Naive thymus-derived CD4-positive, alpha-beta T cell (primary cell): ENCODE data around the gene LRATD1. TPM values are rescaled to one million over a fixed set of nuclear protein-coding genes. Genes with fewer than 3 reads are reported as not detected.

Source experiments
- ATAC-seq: fragments of 150-1000 bp; cut with Tn5 transposase; 2 replicates; pipeline ENCODE4 v1.10.0; 2021; ENCODE audit warnings: mild to moderate bottlenecking, moderate library complexity
- CTCF ChIA-PET: fragments of 350-600 bp; sonication (Branson Sonifier 250); formaldehyde crosslinking; loops from one replicate; lab custom pipeline; 2021; ENCODE audit warnings: antibody characterized with exemption; lab: Charles Lee
- POLR2A ChIA-PET: fragments of 350-600 bp; sonication (Branson Sonifier 250); formaldehyde crosslinking; loops from one replicate; lab custom pipeline; 2021; ENCODE audit warnings: antibody characterized with exemption, inconsistent platforms; lab: Charles Lee
- DNase-seq, 9 donors: peaks; one replicate each; pipeline versions ENCODE4 v3.0.0 to v3.0.0-alpha.2; 2020 to 2022; ENCODE audit warnings: mixed read lengths in 1 of 9
- H3K27ac ChIP-seq: one replicate; pipeline ENCODE4 v1.7.0; 2013; ENCODE audit warnings: mild to moderate bottlenecking, low read depth, low read length, moderate library complexity
- H3K27me3 ChIP-seq, 2 donors: one replicate each; pipeline ENCODE4 v1.7.0; 2013; ENCODE audit warnings: low read length in 2 of 2, mild to moderate bottlenecking in 2 of 2, moderate library complexity in 2 of 2; ENCODE audit not compliant: control insufficient read depth in 2 of 2, insufficient read depth in 2 of 2
- H3K36me3 ChIP-seq, 3 experiments: 1 replicate in 2 of 3; 2 replicates in 1 of 3; pipeline ENCODE4 v1.7.0; 2013; ENCODE audit warnings: low read length in 3 of 3, mild to moderate bottlenecking in 3 of 3, moderate library complexity in 1 of 3; ENCODE audit not compliant: insufficient read depth in 3 of 3, control insufficient read depth in 2 of 3
- H3K4me1 ChIP-seq, 2 donors: one replicate each; pipeline ENCODE4 v1.7.0; 2013; ENCODE audit warnings: low read length in 2 of 2, mild to moderate bottlenecking in 2 of 2, moderate library complexity in 1 of 2; ENCODE audit not compliant: control insufficient read depth in 2 of 2, insufficient read depth in 2 of 2
- H3K4me3 ChIP-seq: 2 replicates; pipeline ENCODE4 v1.7.0; 2013; ENCODE audit warnings: mild to moderate bottlenecking, low read length
- H3K9me3 ChIP-seq, 3 experiments: 1 replicate in 2 of 3; 2 replicates in 1 of 3; pipeline ENCODE4 v1.7.0; 2013; ENCODE audit warnings: low read length in 3 of 3; ENCODE audit not compliant: control insufficient read depth in 2 of 3
- H3K27ac Mint-ChIP-seq, 9 donors: one replicate each; pipeline ENCODE4 v1.8.0; 2020 to 2022; ENCODE audit warnings: mixed read lengths in 9 of 9, mild to moderate bottlenecking in 8 of 9, moderate library complexity in 5 of 9, inconsistent platforms in 2 of 9
- H3K27me3 Mint-ChIP-seq, 5 donors: one replicate each; pipeline ENCODE4 v1.8.0; 2021 to 2022; ENCODE audit warnings: mixed read lengths in 5 of 5, mild to moderate bottlenecking in 1 of 5
- H3K36me3 Mint-ChIP-seq, 5 donors: one replicate each; pipeline ENCODE4 v1.8.0; 2020 to 2022; ENCODE audit warnings: mixed read lengths in 5 of 5, mild to moderate bottlenecking in 3 of 5, inconsistent platforms in 1 of 5
- H3K4me1 Mint-ChIP-seq, 7 donors: one replicate each; pipeline ENCODE4 v1.8.0; 2020 to 2022; ENCODE audit warnings: mixed read lengths in 7 of 7, mild to moderate bottlenecking in 3 of 7, inconsistent platforms in 1 of 7
- H3K4me3 Mint-ChIP-seq, 10 donors: one replicate each; pipeline ENCODE4 v1.8.0; 2020 to 2022; ENCODE audit warnings: mild to moderate bottlenecking in 10 of 10, mixed read lengths in 10 of 10, moderate library complexity in 6 of 10, inconsistent platforms in 2 of 10
- H3K9me3 Mint-ChIP-seq, 11 donors: one replicate each; pipeline ENCODE4 v1.8.0; 2020 to 2022; ENCODE audit warnings: mixed read lengths in 11 of 11, mild to moderate bottlenecking in 4 of 11, inconsistent platforms in 1 of 11, moderate library complexity in 1 of 11
- intact Hi-C, 2 donors: fragments of 100-400 bp; cut with micrococcal nuclease; formaldehyde crosslinking; loops; one replicate each; pipeline ENCODE4 v1.15.1; 2023
- polyA plus RNA-seq, 2 donors: library from polyadenylated mRNA; unstranded; fragments of 300-500 nt; fragmentation: Illumina TruSeq; gene quantifications; one replicate each; pipeline ENCODE4 v1.2.3, GENCODE V29; 2021
- total RNA-seq, 6 experiments: library from RNA in 5 of 6; stranded (reverse) in 5 of 6; gene quantifications; 1 replicate in 5 of 6; 2 replicates in 1 of 6; pipeline ENCODE4 v1.2.3 and lab custom pipeline; 2021 to 2026

The LRATD1 gene
- total and polyA plus RNA-seq, 7 experiments from 2014 or later = not detected

DNA sequence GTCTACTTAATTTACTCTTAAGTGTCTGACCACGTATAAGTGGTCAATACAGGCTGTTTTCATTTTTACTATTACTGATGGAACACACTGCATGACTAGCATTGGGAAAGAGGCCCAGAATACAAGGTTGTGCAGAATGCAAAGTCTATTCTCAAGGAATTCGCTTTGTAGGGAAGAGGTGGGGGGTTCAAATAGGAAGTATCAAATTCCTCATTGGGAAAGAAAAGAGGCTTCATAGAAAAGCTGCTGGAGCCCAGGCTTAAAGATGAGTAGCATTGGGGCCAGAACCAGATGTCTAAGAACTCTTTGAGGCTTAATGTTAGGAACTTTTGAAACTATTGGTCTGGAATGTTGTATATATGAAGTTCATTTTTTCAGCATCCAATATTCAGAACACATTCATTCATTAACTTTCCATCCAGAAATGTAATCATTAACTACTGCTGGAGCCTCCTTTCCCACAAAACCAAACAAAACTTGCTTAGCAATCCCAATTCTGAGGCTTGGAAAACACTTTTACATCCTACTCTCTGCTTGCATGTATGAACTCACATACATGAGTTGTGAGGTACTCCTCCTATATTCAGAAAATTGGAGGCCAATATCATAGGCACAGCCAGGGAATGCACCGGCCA lies 994 bp upstream of the LRATD1 start:
- Histone ChIP-seq H3K4me3 (no peak overlapping the region), H3K27me3 (no peaks in the 10 kb centered on the region), H3K4me1 (no peaks in the 10 kb centered on the region), H3K9me3 (no peaks in the 10 kb centered on the region), H3K27ac (no peak overlapping the region), H3K36me3 (no peaks in the 10 kb centered on the region)
- H3K4me3 Mint-ChIP-seq = no peak overlapping the region
- H3K36me3 Mint-ChIP-seq = peaks cover 0 to 7% (median 0%) of the 10 kb centered on the region in 5 donors
- H3K27me3 Mint-ChIP-seq = peaks cover 41 to 64% (median 47%) of the 10 kb centered on the region in 5 donors
- POLR2A ChIA-PET = no interaction called here
- peaks cover 0 to 5% (median 0%) of the 10 kb centered on the region in 7 donors for H3K4me1 Mint-ChIP-seq
- no peak for ATAC-seq
- H3K27ac Mint-ChIP-seq = no peak overlapping the region
- CTCF ChIA-PET = no interaction called here
- DNase-seq = no peak
- intact Hi-C loops = loop anchor here in 1 of 2 donors (10.0 kb wide), 1 partner anchor 943 kb away; no protein-coding TSS in a partner anchor
- H3K9me3 Mint-ChIP-seq = peaks cover 0 to 12% (median 3%) of the 10 kb centered on the region in 11 donors

- ATAC-seq = no peak
- H3K4me3 Mint-ChIP-seq = peak overlapping the region in 1 of 10 donors; percentile 69
- peaks cover 0 to 12% (median 3%) of the 10 kb centered on the region in 11 donors for H3K9me3 Mint-ChIP-seq
- H3K36me3 ChIP-seq = no peaks in the 10 kb centered on the region
- intact Hi-C loops = loop anchor here in 1 of 2 donors (10.0 kb wide), 1 partner anchor 942 kb away; no protein-coding TSS in a partner anchor
- no peak overlapping the region for H3K27ac Mint-ChIP-seq
- peaks cover 51 to 66% (median 57%) of the 10 kb centered on the region in 5 donors for H3K27me3 Mint-ChIP-seq
- no peaks in the 10 kb centered on the region for H3K4me1 ChIP-seq
- POLR2A ChIA-PET = no interaction called here
- CTCF ChIA-PET = no interaction called here
- H3K4me1 Mint-ChIP-seq = peaks cover 0 to 5% (median 0%) of the 10 kb centered on the region in 7 donors
- no peak overlapping the region for H3K27ac ChIP-seq
- peaks cover 0 to 7% (median 0%) of the 10 kb centered on the region in 5 donors for H3K36me3 Mint-ChIP-seq
- no peak for DNase-seq
- H3K27me3 ChIP-seq = no peaks in the 10 kb centered on the region
- H3K9me3 ChIP-seq = no peaks in the 10 kb centered on the region
- H3K4me3 ChIP-seq = no peak overlapping the region
Observed at GRCh38 chr2:14633061-14633460, 544 bp downstream of the LRATD1 start.

GRCh38 chr2:14633461-14634181 lies 1.1 kb downstream of the LRATD1 start:
- Histone ChIP-seq H3K9me3 (no peaks in the 10 kb centered on the region), H3K4me3 (no peak overlapping the region), H3K27ac (no peak overlapping the region), H3K36me3 (no peaks in the 10 kb centered on the region), H3K27me3 (no peaks in the 10 kb centered on the region), H3K4me1 (no peaks in the 10 kb centered on the region)
- Mint-ChIP-seq H3K4me3 (peak overlapping the region in 1 of 10 donors; percentile 69), H3K9me3 (peaks cover 0 to 12% (median 2%) of the 10 kb centered on the region in 11 donors), H3K4me1 (peaks cover 0 to 5% (median 0%) of the 10 kb centered on the region in 7 donors), H3K36me3 (peaks cover 0 to 7% (median 0%) of the 10 kb centered on the region in 5 donors), H3K27me3 (peaks cover 52 to 60% (median 57%) of the 10 kb centered on the region in 5 donors), H3K27ac (no peak overlapping the region)
- intact Hi-C loops = loop anchor here in 1 of 2 donors (10.0 kb wide), 1 partner anchor 941 kb away; no protein-coding TSS in a partner anchor
- ChIA-PET POLR2A (no interaction called here), CTCF (no interaction called here)
- ATAC-seq = no peak
- no peak for DNase-seq

GRCh38 chr2:14634182-14634488 lies 1.6 kb downstream of the LRATD1 start:
- CTCF ChIA-PET = no interaction called here
- no peak for ATAC-seq
- Histone ChIP-seq H3K27me3 (no peaks in the 10 kb centered on the region), H3K27ac (no peak overlapping the region), H3K4me1 (no peaks in the 10 kb centered on the region), H3K4me3 (no peak overlapping the region), H3K9me3 (no peaks in the 10 kb centered on the region), H3K36me3 (no peaks in the 10 kb centered on the region)
- peaks cover 0 to 7% (median 0%) of the 10 kb centered on the region in 5 donors for H3K36me3 Mint-ChIP-seq
- intact Hi-C loops = loop anchor here in 1 of 2 donors (10.0 kb wide), 1 partner anchor 941 kb away; no protein-coding TSS in a partner anchor
- no peak for DNase-seq
- POLR2A ChIA-PET = no interaction called here
- peaks cover 52 to 60% (median 56%) of the 10 kb centered on the region in 5 donors for H3K27me3 Mint-ChIP-seq
- peaks cover 0 to 12% (median 2%) of the 10 kb centered on the region in 11 donors for H3K9me3 Mint-ChIP-seq
- peaks cover 0 to 5% (median 0%) of the 10 kb centered on the region in 7 donors for H3K4me1 Mint-ChIP-seq
- no peak overlapping the region for H3K4me3 Mint-ChIP-seq
- H3K27ac Mint-ChIP-seq = no peak overlapping the region

- Histone ChIP-seq H3K4me3 (no peak overlapping the region), H3K4me1 (no peaks in the 10 kb centered on the region), H3K36me3 (no peaks in the 10 kb centered on the region), H3K27me3 (no peaks in the 10 kb centered on the region), H3K27ac (no peak overlapping the region), H3K9me3 (no peaks in the 10 kb centered on the region)
- Mint-ChIP-seq H3K9me3 (peaks cover 0 to 12% (median 0%) of the 10 kb centered on the region in 11 donors), H3K27ac (no peak overlapping the region), H3K27me3 (peaks cover 50 to 65% (median 52%) of the 10 kb centered on the region in 5 donors), H3K36me3 (peaks cover 0 to 7% (median 0%) of the 10 kb centered on the region in 5 donors), H3K4me3 (no peak overlapping the region), H3K4me1 (peaks cover 0 to 5% (median 0%) of the 10 kb centered on the region in 7 donors)
- ATAC-seq (no peak), DNase-seq (peak in 1 of 9 donors; percentile 23)
- ChIA-PET CTCF (no interaction called here), POLR2A (no interaction called here)
- intact Hi-C loops = loop anchor here in 1 of 2 donors (10.0 kb wide), 1 partner anchor 940 kb away; no protein-coding TSS in a partner anchor
Observed at GRCh38 chr2:14634489-14635390, 2.2 kb downstream of the LRATD1 start.

DNA sequence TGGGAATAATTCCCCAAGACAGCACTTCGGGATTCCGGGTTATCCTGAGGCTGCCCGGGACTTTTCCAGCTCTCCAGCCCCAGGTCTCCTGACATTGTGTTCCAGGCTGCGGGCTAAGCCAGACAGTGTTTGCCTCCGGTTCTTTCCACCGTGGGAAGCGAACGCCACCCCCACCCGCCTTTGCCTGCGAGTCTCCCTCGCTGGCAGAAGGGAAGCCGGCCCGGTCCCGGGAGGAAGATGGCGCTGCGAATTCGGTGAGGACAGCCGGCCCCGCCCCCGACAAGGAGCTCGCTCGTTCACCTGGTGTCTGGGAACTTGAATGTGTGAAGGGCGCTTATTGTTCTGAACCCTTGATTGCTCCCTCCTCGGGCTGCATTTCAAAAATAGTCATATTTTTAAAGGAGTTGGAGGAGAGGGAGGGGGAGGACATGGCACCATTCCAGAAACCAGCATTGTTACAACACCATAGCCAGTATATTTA lies 2.9 kb downstream of the LRATD1 start:
- Histone ChIP-seq H3K4me1 (no peaks in the 10 kb centered on the region), H3K27me3 (no peaks in the 10 kb centered on the region), H3K36me3 (no peaks in the 10 kb centered on the region), H3K27ac (no peak overlapping the region), H3K4me3 (no peak overlapping the region), H3K9me3 (no peaks in the 10 kb centered on the region)
- POLR2A ChIA-PET = no interaction called here
- Mint-ChIP-seq H3K27me3 (peaks cover 44 to 58% (median 49%) of the 10 kb centered on the region in 5 donors), H3K27ac (no peak overlapping the region), H3K36me3 (peaks cover 0 to 7% (median 0%) of the 10 kb centered on the region in 5 donors), H3K4me1 (peaks cover 0 to 5% (median 0%) of the 10 kb centered on the region in 7 donors), H3K9me3 (peaks cover 0 to 12% (median 0%) of the 10 kb centered on the region in 11 donors), H3K4me3 (no peak overlapping the region)
- DNase-seq (no peak), ATAC-seq (no peak)
- CTCF ChIA-PET = no interaction called here
- intact Hi-C loops = loop anchor here in 1 of 2 donors (10.0 kb wide), 1 partner anchor 939 kb away; no protein-coding TSS in a partner anchor
